ENCODE measurements around the gene ZFP36L1.

Gene ZFP36L1

DNA sequence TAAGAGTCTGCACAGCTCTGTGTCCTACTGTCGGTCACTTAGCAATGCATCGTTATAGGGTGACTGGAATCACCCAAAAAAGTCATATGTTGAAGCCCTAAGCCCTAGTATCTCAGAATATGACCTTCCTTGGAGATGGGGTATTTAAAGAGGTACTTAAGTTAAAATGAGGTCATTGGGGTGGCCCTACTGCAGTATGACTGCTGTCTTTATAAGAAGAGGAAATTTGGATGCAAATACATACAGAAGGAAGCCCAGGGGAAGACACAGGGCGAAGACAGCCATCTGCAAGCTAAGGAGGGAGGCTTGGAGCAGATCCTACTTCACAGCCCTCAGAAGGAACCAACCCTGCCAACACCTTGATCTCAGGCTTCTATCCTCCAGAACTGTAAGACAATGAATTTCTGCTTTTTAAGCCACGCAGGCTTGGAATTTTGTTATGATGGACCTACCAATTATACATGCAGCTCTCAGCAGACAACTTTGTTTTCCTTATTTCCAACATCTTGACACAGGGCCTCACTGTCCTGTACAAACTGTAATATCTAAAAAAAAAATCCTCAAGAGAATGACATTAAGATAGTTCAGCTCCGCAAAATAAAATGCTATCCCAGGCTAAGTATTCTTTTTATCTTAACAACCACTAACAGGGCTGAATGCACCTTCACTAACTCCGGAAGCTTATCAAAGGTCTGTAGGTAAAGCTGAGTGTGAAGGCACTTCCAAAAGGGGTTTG, 40.4 kb downstream of the ZFP36L1 start:
- WGBS (ENCODE audit: insufficient coverage) = 100% methylated on average over 4 of the region's 6 CpGs
- Histone ChIP-seq H3K27me3 (replicated peaks in 2 of 5; ENCODE audit: control insufficient read depth in 4 of 5, insufficient read depth in 5 of 5, low read length in 4 of 5) (peaks cover 0 to 14% (median 1%) of the 10 kb centered on the region in 5 experiments), H3K4me1 (ENCODE audit: control extremely low read depth in 1 of 4, control insufficient read depth in 4 of 4, insufficient read depth in 4 of 4, low read length in 3 of 4) (peaks cover 5 to 13% (median 12%) of the 10 kb centered on the region in 4 experiments), H3K27ac (ENCODE audit: insufficient read depth in 1 of 2, low read depth in 1 of 2, low read length in 2 of 2, poor library complexity in 1 of 2, severe bottlenecking in 2 of 2) (no peak overlapping the region), H3K4me3 (ENCODE audit: control insufficient read depth in 1 of 7, extremely low read depth in 1 of 7, insufficient read depth in 4 of 7, low read depth in 2 of 7, low read length in 6 of 7) (no peak overlapping the region), H3K9me3 (ENCODE audit: control extremely low read depth in 1 of 5, control insufficient read depth in 4 of 5, insufficient read depth in 2 of 5, low read depth in 1 of 5, low read length in 4 of 5) (no peaks in the 10 kb centered on the region), H3K36me3 (ENCODE audit: control insufficient read depth in 4 of 4, insufficient read depth in 4 of 4, low read length in 3 of 4) (no peaks in the 10 kb centered on the region)
- POLR2A ChIA-PET = interaction anchor here (0.7 kb wide), 1 partner anchor 39 kb away, joined by 3 read pairs; no protein-coding TSS in a partner anchor
- CTCF ChIA-PET = interaction anchor here (1.6 kb wide), 1 partner anchor 36 kb away, joined by 4 read pairs; no protein-coding TSS in a partner anchor
- no peak for DNase-seq

- CTCF ChIA-PET = interaction anchor here (1.0 to 1.2 kb wide), 4 partner anchors 13 to 40 kb away, joined by 3 read pairs; no protein-coding TSS in a partner anchor
- DNase-seq = no peak
These were observed 43.1 kb downstream of the ZFP36L1 start for GRCh38 chr14:68749487-68750475.

GRCh38 chr14:68748691-68749090, 44.2 kb downstream of the ZFP36L1 start:
- no peak overlapping the region for H3K27ac ChIP-seq (ENCODE audit: insufficient read depth in 1 of 2, low read depth in 1 of 2, low read length in 2 of 2, poor library complexity in 1 of 2, severe bottlenecking in 2 of 2)
- peaks cover 0 to 39% (median 15%) of the 10 kb centered on the region in 5 experiments for H3K27me3 ChIP-seq (replicated peaks in 2 of 5; ENCODE audit: control insufficient read depth in 4 of 5, insufficient read depth in 5 of 5, low read length in 4 of 5)
- H3K36me3 ChIP-seq (ENCODE audit: control insufficient read depth in 4 of 4, insufficient read depth in 4 of 4, low read length in 3 of 4) = no peaks in the 10 kb centered on the region
- CTCF ChIA-PET = interaction anchor here (0.6 kb wide), 1 partner anchor 115 kb away, joined by 3 read pairs; no protein-coding TSS in a partner anchor
- over 99% methylated on average over 5 of the region's 5 CpGs for WGBS (ENCODE audit: insufficient coverage)
- H3K4me3 ChIP-seq (ENCODE audit: control insufficient read depth in 1 of 7, extremely low read depth in 1 of 7, insufficient read depth in 4 of 7, low read depth in 2 of 7, low read length in 6 of 7) = no peak overlapping the region
- H3K9me3 ChIP-seq (ENCODE audit: control extremely low read depth in 1 of 5, control insufficient read depth in 4 of 5, insufficient read depth in 2 of 5, low read depth in 1 of 5, low read length in 4 of 5) = no peaks in the 10 kb centered on the region
- POLR2A ChIA-PET = interaction anchor here (0.7 kb wide), 1 partner anchor 381 kb away, joined by 3 read pairs; no protein-coding TSS in a partner anchor
- H3K4me1 ChIP-seq (ENCODE audit: control extremely low read depth in 1 of 4, control insufficient read depth in 4 of 4, insufficient read depth in 4 of 4, low read length in 3 of 4) = no peaks in the 10 kb centered on the region
- DNase-seq = no peak

More at GRCh38 chr14:68749487-68750475, 43.1 kb downstream of the ZFP36L1 start:
- Histone ChIP-seq H3K36me3 (ENCODE audit: control insufficient read depth in 4 of 4, insufficient read depth in 4 of 4, low read length in 3 of 4) (no peaks in the 10 kb centered on the region), H3K27ac (ENCODE audit: insufficient read depth in 1 of 2, low read depth in 1 of 2, low read length in 2 of 2, poor library complexity in 1 of 2, severe bottlenecking in 2 of 2) (no peak overlapping the region), H3K4me3 (ENCODE audit: control insufficient read depth in 1 of 7, extremely low read depth in 1 of 7, insufficient read depth in 4 of 7, low read depth in 2 of 7, low read length in 6 of 7) (no peak overlapping the region), H3K4me1 (ENCODE audit: control extremely low read depth in 1 of 4, control insufficient read depth in 4 of 4, insufficient read depth in 4 of 4, low read length in 3 of 4) (no peaks in the 10 kb centered on the region), H3K27me3 (replicated peaks in 2 of 5; ENCODE audit: control insufficient read depth in 4 of 5, insufficient read depth in 5 of 5, low read length in 4 of 5) (peaks cover 0 to 28% (median 13%) of the 10 kb centered on the region in 5 experiments), H3K9me3 (ENCODE audit: control extremely low read depth in 1 of 5, control insufficient read depth in 4 of 5, insufficient read depth in 2 of 5, low read depth in 1 of 5, low read length in 4 of 5) (no peaks in the 10 kb centered on the region)
- 60% methylated on average over 2 of the region's 11 CpGs for WGBS (ENCODE audit: insufficient coverage)
- POLR2A ChIA-PET = no interaction called here

DNA sequence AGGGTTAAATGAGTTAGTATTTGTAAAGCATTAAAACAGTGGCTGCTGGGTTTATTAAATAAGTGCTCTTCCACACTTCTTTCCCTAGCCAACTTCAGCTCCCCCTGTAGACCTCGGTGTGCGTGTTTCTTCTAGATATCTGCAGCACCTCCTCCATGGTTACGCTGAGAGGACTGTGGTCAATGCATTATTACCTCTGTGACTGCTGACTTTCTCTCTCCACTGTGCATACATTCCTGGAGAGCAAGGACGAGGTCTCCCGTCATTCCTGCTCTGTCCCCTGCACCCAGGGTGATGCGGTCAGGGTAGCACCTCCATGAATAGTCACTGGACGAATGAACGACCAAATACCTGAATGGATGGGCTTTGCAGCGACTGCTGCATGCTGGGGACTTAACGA, 44.6 kb downstream of the ZFP36L1 start:
- CTCF ChIA-PET = no interaction called here
- Histone ChIP-seq H3K9me3 (ENCODE audit: control extremely low read depth in 1 of 5, control insufficient read depth in 4 of 5, insufficient read depth in 2 of 5, low read depth in 1 of 5, low read length in 4 of 5) (no peaks in the 10 kb centered on the region), H3K27me3 (replicated peaks in 2 of 5; ENCODE audit: control insufficient read depth in 4 of 5, insufficient read depth in 5 of 5, low read length in 4 of 5) (peaks cover 0 to 41% (median 18%) of the 10 kb centered on the region in 5 experiments), H3K36me3 (ENCODE audit: control insufficient read depth in 4 of 4, insufficient read depth in 4 of 4, low read length in 3 of 4) (no peaks in the 10 kb centered on the region), H3K4me1 (ENCODE audit: control extremely low read depth in 1 of 4, control insufficient read depth in 4 of 4, insufficient read depth in 4 of 4, low read length in 3 of 4) (no peaks in the 10 kb centered on the region), H3K4me3 (ENCODE audit: control insufficient read depth in 1 of 7, extremely low read depth in 1 of 7, insufficient read depth in 4 of 7, low read depth in 2 of 7, low read length in 6 of 7) (no peak overlapping the region), H3K27ac (ENCODE audit: insufficient read depth in 1 of 2, low read depth in 1 of 2, low read length in 2 of 2, poor library complexity in 1 of 2, severe bottlenecking in 2 of 2) (no peak overlapping the region)
- 85% methylated on average over 10 of the region's 10 CpGs for WGBS (ENCODE audit: insufficient coverage)
- POLR2A ChIA-PET = interaction anchor here (0.7 kb wide), 1 partner anchor 381 kb away, joined by 3 read pairs; no protein-coding TSS in a partner anchor
- no peak for DNase-seq

- CTCF ChIA-PET = no interaction called here
- H3K36me3 ChIP-seq (ENCODE audit: control insufficient read depth in 4 of 4, insufficient read depth in 4 of 4, low read length in 3 of 4) = no peaks in the 10 kb centered on the region
- POLR2A ChIA-PET = no interaction called here
- no peak overlapping the region for H3K27ac ChIP-seq (ENCODE audit: insufficient read depth in 1 of 2, low read depth in 1 of 2, low read length in 2 of 2, poor library complexity in 1 of 2, severe bottlenecking in 2 of 2)
- no peak overlapping the region for H3K4me3 ChIP-seq (ENCODE audit: control insufficient read depth in 1 of 7, extremely low read depth in 1 of 7, insufficient read depth in 4 of 7, low read depth in 2 of 7, low read length in 6 of 7)
- H3K9me3 ChIP-seq (ENCODE audit: control extremely low read depth in 1 of 5, control insufficient read depth in 4 of 5, insufficient read depth in 2 of 5, low read depth in 1 of 5, low read length in 4 of 5) = no peaks in the 10 kb centered on the region
- DNase-seq = no peak
- 100% methylated on average over 5 of the region's 5 CpGs for WGBS (ENCODE audit: insufficient coverage)
- H3K4me1 ChIP-seq (ENCODE audit: control extremely low read depth in 1 of 4, control insufficient read depth in 4 of 4, insufficient read depth in 4 of 4, low read length in 3 of 4) = peaks cover 0 to 2% (median under 1%) of the 10 kb centered on the region in 4 experiments
- H3K27me3 ChIP-seq (replicated peaks in 2 of 5; ENCODE audit: control insufficient read depth in 4 of 5, insufficient read depth in 5 of 5, low read length in 4 of 5) = peaks cover 0 to 48% (median 23%) of the 10 kb centered on the region in 5 experiments
These were observed 45.5 kb downstream of the ZFP36L1 start for GRCh38 chr14:68747393-68747792.

DNA sequence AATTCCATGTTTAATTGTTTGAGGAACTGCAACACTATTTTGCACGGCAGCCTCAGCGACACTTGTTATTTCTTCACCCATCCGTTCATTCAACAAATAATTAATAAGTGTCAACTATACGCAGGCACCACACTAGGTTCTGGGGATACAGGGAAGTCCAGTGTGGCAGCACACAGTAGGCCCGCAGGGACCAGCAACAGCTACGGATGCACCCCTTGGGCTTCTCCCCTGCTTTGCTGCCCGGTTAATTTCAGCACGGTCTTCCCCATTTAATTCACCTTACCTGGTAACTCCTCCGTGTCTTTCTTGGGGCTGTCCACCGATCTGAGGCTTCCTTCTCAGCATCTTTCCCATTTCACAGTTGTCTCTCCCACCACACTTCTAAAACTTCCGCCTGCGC, 48.3 kb downstream of the ZFP36L1 start:
- no peaks in the 10 kb centered on the region for H3K36me3 ChIP-seq (ENCODE audit: control insufficient read depth in 4 of 4, insufficient read depth in 4 of 4, low read length in 3 of 4)
- H3K27ac ChIP-seq (ENCODE audit: insufficient read depth in 1 of 2, low read depth in 1 of 2, low read length in 2 of 2, poor library complexity in 1 of 2, severe bottlenecking in 2 of 2) = no peak overlapping the region
- peaks cover 0 to 9% (median 5%) of the 10 kb centered on the region in 4 experiments for H3K4me1 ChIP-seq (ENCODE audit: control extremely low read depth in 1 of 4, control insufficient read depth in 4 of 4, insufficient read depth in 4 of 4, low read length in 3 of 4)
- 89% methylated on average over 12 of the region's 12 CpGs for WGBS (ENCODE audit: insufficient coverage)
- peaks cover 0 to 60% (median 31%) of the 10 kb centered on the region in 5 experiments for H3K27me3 ChIP-seq (replicated peaks in 2 of 5; ENCODE audit: control insufficient read depth in 4 of 5, insufficient read depth in 5 of 5, low read length in 4 of 5)
- POLR2A ChIA-PET = no interaction called here
- no peak overlapping the region for H3K4me3 ChIP-seq (ENCODE audit: control insufficient read depth in 1 of 7, extremely low read depth in 1 of 7, insufficient read depth in 4 of 7, low read depth in 2 of 7, low read length in 6 of 7)
- DNase-seq = no peak
- CTCF ChIA-PET = interaction anchor here (0.8 to 2.4 kb wide), 3 partner anchors 13 to 493 kb away, joined by 3 to 9 read pairs (median 3); no protein-coding TSS in a partner anchor
- H3K9me3 ChIP-seq (ENCODE audit: control extremely low read depth in 1 of 5, control insufficient read depth in 4 of 5, insufficient read depth in 2 of 5, low read depth in 1 of 5, low read length in 4 of 5) = no peaks in the 10 kb centered on the region
